Smooth muscle cell (in vitro differentiated cells): ENCODE results near the gene SIGLEC1. TPM values are rescaled to one million over a fixed set of nuclear protein-coding genes. Genes with fewer than 3 reads are reported as not detected.

Source experiments
- DNase-seq: peaks from one replicate; lab custom pipeline; 2025; ENCODE audit not compliant: unreplicated experiment; lab: John Stamatoyannopoulos, UW
- H2AFZ ChIP-seq: fragments of 200-600 bp; sonication (generic); 2 replicates; pipeline ENCODE4 v1.6.0; 2016; ENCODE audit warnings: antibody characterized with exemption, low read depth, mild to moderate bottlenecking
- H3F3A ChIP-seq: fragments of 200-600 bp; sonication (generic); 2 replicates; pipeline ENCODE4 v1.6.0; 2017; ENCODE audit warnings: antibody characterized with exemption, low read depth
- H3K27ac ChIP-seq: fragments of 200-600 bp; sonication (generic); 2 replicates; pipeline ENCODE4 v1.5.1; 2016; ENCODE audit warnings: low read depth, mild to moderate bottlenecking
- H3K27me3 ChIP-seq: fragments of 200-600 bp; sonication (generic); 2 replicates; pipeline ENCODE4 v1.6.1; 2016; ENCODE audit warnings: low read depth, mild to moderate bottlenecking
- H3K36me3 ChIP-seq: fragments of 200-600 bp; sonication (generic); 2 replicates; pipeline ENCODE4 v1.5.1; 2016; ENCODE audit warnings: low read depth
- H3K4me1 ChIP-seq: fragments of 200-600 bp; sonication (generic); 2 replicates; pipeline ENCODE4 v1.5.1; 2016; ENCODE audit warnings: low read depth
- H3K4me2 ChIP-seq: fragments of 200-600 bp; sonication (generic); 2 replicates; pipeline ENCODE4 v1.6.0; 2016; ENCODE audit warnings: mild to moderate bottlenecking
- H3K4me3 ChIP-seq: fragments of 200-600 bp; sonication (generic); 2 replicates; pipeline ENCODE4 v1.5.1; 2016; ENCODE audit warnings: mild to moderate bottlenecking
- H3K79me2 ChIP-seq: fragments of 200-600 bp; sonication (generic); 2 replicates; pipeline ENCODE4 v1.6.0; 2016; ENCODE audit warnings: low read depth, mild to moderate bottlenecking
- H3K9ac ChIP-seq: fragments of 200-600 bp; sonication (generic); 2 replicates; pipeline ENCODE4 v1.6.0; 2016; ENCODE audit warnings: low read depth
- H3K9me3 ChIP-seq: fragments of 200-600 bp; sonication (generic); replicated peaks from 2 replicates; pipeline ENCODE4 v1.5.1; 2016; ENCODE audit warnings: low read depth
- H4K20me1 ChIP-seq: fragments of 200-600 bp; sonication (generic); 2 replicates; pipeline ENCODE4 v1.6.0; 2016; ENCODE audit warnings: low read depth
- WGBS: methylation state at CpG from one replicate; pipeline ENCODE4 v1.1.7; 2016; ENCODE audit warnings: low lambda C conversion rate; 5-methylcytosine and 5-hydroxymethylcytosine counted together
- polyA plus RNA-seq: library from polyadenylated mRNA; unstranded; fragments of >200 nt; fragmentation: Nextera tagmentation; extraction: Ambion mirVana; gene quantifications from 2 replicates; pipeline ENCODE4 v1.2.1, GENCODE V29; 2016
- total RNA-seq: library from RNA; depleted of rRNA; stranded (reverse); fragments of >200 nt; gene quantifications from 2 replicates; pipeline ENCODE4 v1.2.3, GENCODE V29; 2014
- TF ChIP-seq, protein P1 (sequence below): fragments of 200-600 bp; sonication (generic); IDR thresholded peaks from 2 replicates; pipeline ENCODE4 v1.5.1; 2017; ENCODE audit warnings: borderline replicate concordance, mild to moderate bottlenecking, antibody characterized with exemption; ENCODE audit not compliant: insufficient read depth, poor library complexity, severe bottlenecking

SIGLEC1 gene
- total and polyA plus RNA-seq, 2 experiments from 2014 or later, result not detected

DNA sequence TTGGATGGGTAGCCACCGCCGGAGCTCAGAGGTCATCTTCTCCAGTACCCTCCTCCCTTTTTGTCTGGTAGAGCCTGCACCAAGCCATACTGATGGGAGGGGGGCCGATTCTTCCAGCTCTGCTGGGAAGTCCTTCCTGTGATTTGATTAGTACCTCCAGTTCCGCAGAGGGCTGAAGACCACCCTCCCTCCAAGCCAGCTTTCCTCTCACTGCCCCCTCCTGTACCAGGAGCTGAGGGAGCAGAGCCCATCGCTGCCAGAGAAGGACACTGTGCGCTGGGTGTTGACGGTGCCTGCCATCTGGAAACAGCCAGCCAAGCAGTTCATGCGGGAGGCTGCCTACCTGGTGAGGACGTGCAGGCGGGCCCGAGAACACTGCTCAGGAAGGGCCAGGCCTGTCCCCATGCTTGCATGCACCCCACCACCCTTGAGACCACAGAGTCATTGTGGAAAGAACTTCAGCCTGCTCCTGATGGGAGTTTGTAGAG is 33.3 kb upstream of the SIGLEC1 start:
- no peaks in the 10 kb centered on the region for H3F3A ChIP-seq
- H3K9me3 ChIP-seq, result no peaks in the 10 kb centered on the region
- H3K4me1 ChIP-seq, result no peaks in the 10 kb centered on the region
- H2AFZ ChIP-seq, result no peak overlapping the region
- H3K36me3 ChIP-seq, result no peaks in the 10 kb centered on the region
- no peak overlapping the region for H3K4me2 ChIP-seq
- H3K27ac ChIP-seq, result no peak overlapping the region
- no peak overlapping the region for H3K4me3 ChIP-seq
- no peak for DNase-seq
- TF ChIP-seq, protein P1, sequence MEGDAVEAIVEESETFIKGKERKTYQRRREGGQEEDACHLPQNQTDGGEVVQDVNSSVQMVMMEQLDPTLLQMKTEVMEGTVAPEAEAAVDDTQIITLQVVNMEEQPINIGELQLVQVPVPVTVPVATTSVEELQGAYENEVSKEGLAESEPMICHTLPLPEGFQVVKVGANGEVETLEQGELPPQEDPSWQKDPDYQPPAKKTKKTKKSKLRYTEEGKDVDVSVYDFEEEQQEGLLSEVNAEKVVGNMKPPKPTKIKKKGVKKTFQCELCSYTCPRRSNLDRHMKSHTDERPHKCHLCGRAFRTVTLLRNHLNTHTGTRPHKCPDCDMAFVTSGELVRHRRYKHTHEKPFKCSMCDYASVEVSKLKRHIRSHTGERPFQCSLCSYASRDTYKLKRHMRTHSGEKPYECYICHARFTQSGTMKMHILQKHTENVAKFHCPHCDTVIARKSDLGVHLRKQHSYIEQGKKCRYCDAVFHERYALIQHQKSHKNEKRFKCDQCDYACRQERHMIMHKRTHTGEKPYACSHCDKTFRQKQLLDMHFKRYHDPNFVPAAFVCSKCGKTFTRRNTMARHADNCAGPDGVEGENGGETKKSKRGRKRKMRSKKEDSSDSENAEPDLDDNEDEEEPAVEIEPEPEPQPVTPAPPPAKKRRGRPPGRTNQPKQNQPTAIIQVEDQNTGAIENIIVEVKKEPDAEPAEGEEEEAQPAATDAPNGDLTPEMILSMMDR, result no peak
- WGBS, result 75% methylated on average over 11 of the region's 11 CpGs
- H3K27me3 ChIP-seq, result peaks cover 35% of the 10 kb centered on the region
- no peaks in the 10 kb centered on the region for H3K79me2 ChIP-seq
- no peaks in the 10 kb centered on the region for H4K20me1 ChIP-seq
- no peak overlapping the region for H3K9ac ChIP-seq

DNA sequence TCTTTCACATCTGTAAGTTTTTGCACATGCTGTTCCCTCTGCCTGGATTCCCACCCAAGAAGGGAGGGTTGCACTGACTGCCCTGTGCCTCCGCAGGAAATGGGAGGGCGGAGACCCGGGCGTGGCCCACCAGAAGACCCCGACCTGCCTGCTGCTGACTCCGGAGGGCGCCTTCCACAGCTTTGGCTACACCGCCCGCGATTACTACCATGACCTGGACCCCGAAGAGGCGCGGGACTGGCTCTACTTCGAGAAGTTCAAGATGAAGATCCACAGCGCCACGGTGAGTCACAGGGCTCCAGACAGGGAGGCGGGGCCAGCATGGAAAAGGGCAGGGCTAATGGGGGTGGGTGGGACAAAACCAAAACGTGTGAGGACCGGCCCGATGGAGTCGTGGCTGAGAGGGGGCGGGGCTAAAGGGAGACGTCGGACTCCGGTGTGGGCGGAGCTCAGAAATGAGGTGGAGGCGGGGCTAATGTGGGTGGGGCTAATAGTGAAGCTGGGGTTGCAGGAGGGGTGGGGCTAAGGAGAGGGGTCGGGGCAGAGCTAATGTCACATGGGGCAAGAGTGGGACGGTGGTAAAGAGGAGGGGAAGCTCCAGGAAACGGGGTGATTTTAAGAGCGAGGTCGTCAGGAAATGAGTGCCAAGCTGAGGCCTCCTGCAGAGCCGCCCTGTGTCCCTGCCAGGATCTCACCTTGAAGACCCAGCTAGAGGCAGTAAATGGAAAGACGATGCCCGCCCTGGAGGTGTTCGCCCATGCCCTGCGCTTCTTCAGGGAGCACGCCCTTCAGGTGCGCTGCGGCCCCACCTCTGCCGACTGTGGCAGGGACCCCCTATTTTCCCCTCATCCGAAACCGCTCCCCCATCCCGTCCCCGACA is 32.6 kb upstream of the SIGLEC1 start:
- H3K79me2 ChIP-seq, result no peaks in the 10 kb centered on the region
- TF ChIP-seq, protein P1, result no peak
- H3K27me3 ChIP-seq, result peaks cover 28% of the 10 kb centered on the region
- peak overlapping the region; percentile 62 for H2AFZ ChIP-seq
- peak overlapping the region; percentile 4 for H3K4me3 ChIP-seq
- peak; percentile 35 for DNase-seq
- H3F3A ChIP-seq, result no peaks in the 10 kb centered on the region
- H3K4me1 ChIP-seq, result no peaks in the 10 kb centered on the region
- H3K4me2 ChIP-seq, result peak overlapping the region; percentile 61
- 21% methylated on average over 44 of the region's 45 CpGs for WGBS
- H3K36me3 ChIP-seq, result no peaks in the 10 kb centered on the region
- H3K27ac ChIP-seq, result no peak overlapping the region
- no peaks in the 10 kb centered on the region for H4K20me1 ChIP-seq
- no peaks in the 10 kb centered on the region for H3K9me3 ChIP-seq
- no peak overlapping the region for H3K9ac ChIP-seq

DNA sequence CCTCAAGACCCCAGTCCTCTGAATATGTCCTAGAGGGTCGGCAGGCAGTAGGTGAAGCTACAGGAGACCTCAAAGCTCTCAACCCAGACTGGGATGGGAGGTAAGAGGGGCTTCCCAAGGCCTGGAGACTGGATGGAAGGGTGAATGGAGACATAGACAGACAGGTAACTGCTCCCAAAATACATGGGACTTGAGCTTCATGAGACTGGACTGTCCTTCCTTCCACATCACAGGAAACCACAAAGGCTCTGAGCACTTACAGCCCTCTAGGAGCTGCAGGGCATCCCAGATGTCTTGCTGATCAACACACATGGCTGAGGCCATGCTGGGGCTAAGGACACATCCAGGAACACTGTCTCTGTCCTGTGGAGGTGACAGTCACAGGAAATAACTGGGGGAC is 31.6 kb upstream of the SIGLEC1 start:
- Histone ChIP-seq H4K20me1 (no peaks in the 10 kb centered on the region), H3K36me3 (no peaks in the 10 kb centered on the region), H3K9me3 (no peaks in the 10 kb centered on the region), H3F3A (no peaks in the 10 kb centered on the region), H3K4me1 (no peaks in the 10 kb centered on the region), H2AFZ (no peak overlapping the region), H3K27ac (no peak overlapping the region), H3K9ac (no peak overlapping the region), H3K4me2 (no peak overlapping the region), H3K79me2 (no peaks in the 10 kb centered on the region), H3K4me3 (no peak overlapping the region), H3K27me3 (peaks cover 18% of the 10 kb centered on the region)
- DNase-seq, result no peak
- 94% methylated on average over 1 of the region's 1 CpG for WGBS
- TF ChIP-seq, protein P1, result no peak
